ENCODE measurements around the gene TMEM11.
A peak's percentile ranks its signal among the peaks of the same experiment; 100 is the strongest.

TMEM11 gene

DNA sequence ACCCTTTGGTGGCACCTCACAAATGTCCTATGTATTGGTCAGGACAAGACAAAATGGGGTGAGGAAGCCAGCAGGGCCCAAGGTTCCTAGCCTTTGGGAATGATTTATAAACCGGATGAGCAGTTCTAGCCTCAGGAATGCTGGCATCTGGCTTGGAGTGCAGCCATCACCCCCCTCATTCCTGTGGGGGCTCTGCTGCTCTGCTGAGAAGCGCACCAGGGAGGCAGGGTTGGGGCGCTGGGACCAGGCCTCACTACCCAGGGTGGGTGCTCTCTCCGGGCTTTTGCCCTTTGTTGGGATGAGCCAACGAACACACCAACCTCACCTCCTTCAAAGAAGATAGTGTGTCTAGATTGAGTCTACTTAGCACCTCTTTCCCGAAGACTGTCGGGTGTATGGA lies 39.2 kb downstream of the TMEM11 start:
- Histone ChIP-seq H3K4me2 (no peak overlapping the region), H3K27me3 (no peaks in the 10 kb centered on the region), H3K4me3 (no peak overlapping the region), H3K9me3 (no peaks in the 10 kb centered on the region), H4K20me1 (0 out of 2 replicates have a peak, but pooled peaks cover 6% of the 10 kb centered on the region), H3K27ac (no peak overlapping the region), H3K9ac (no peak overlapping the region), H3K4me1 (peaks cover 12% of the 10 kb centered on the region; the same call in 1 of the 2 replicates), H3K36me3 (peaks cover 71% of the 10 kb centered on the region)
- TF ChIP-seq Cebpa-rat (IDR thresholded peaks at IDR 0.05): no peak

DNA sequence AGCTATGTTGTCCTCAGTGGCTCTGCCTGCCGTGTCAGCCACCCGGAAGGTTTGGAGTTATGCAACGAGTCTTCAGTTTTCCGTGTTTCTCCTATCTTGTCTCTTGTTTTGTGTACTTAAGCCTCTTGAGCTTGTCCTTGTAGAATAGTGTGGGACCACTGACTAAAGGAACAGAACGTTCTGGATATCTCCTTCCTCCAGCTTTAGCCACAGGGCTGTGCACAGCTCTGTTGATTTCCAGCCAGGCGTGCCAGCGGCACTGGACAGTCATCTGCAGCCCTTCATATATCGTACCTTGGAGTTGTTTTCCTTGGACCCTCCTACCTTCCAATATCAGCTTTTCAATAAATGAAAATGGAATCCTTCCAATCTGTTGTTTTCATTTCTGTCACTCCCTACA lies 39.8 kb downstream of the TMEM11 start:
- Histone ChIP-seq H3K27me3 (no peaks in the 10 kb centered on the region), H3K36me3 (peaks cover 72% of the 10 kb centered on the region), H3K9ac (no peak overlapping the region), H3K4me3 (no peak overlapping the region), H3K4me2 (no peak overlapping the region), H3K27ac (no peak overlapping the region), H4K20me1 (0 out of 2 replicates have a peak, but pooled peaks cover 11% of the 10 kb centered on the region), H3K9me3 (no peaks in the 10 kb centered on the region), H3K4me1 (peaks cover 12% of the 10 kb centered on the region; the same call in 1 of the 2 replicates)
- TF ChIP-seq Cebpa-rat (IDR thresholded peaks at IDR 0.05): no peak

DNA sequence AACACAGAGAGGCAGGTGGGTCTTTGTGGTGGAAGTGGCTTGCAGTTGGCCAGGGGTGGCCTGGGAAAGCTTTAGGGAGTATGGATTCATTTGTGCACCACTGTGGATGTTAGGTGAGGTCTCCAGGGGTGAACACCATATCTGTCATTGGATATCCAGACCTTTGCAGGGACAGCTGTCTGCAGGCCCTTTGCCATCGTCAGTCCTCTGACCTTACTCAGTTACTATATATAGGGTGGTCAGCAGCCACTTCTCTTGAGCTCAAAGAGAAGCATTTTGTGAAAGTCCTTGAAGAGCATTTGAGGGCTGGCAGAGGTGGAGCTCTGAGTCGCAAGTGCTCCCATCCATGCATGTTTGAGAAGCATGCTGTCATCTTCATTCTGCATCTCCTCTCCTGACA lies 40.4 kb downstream of the TMEM11 start:
- no peaks in the 10 kb centered on the region for H3K9me3 ChIP-seq
- no peak overlapping the region for H3K4me3 ChIP-seq
- H3K4me1 ChIP-seq: peaks cover 12% of the 10 kb centered on the region; the same call in 1 of the 2 replicates
- 0 out of 2 replicates have a peak, but pooled peaks cover 12% of the 10 kb centered on the region for H4K20me1 ChIP-seq
- H3K36me3 ChIP-seq: peaks cover 70% of the 10 kb centered on the region
- H3K9ac ChIP-seq: no peak overlapping the region
- TF ChIP-seq Cebpa-rat (IDR thresholded peaks at IDR 0.05): no peak
- no peaks in the 10 kb centered on the region for H3K27me3 ChIP-seq
- no peak overlapping the region for H3K4me2 ChIP-seq
- H3K27ac ChIP-seq: no peak overlapping the region

DNA sequence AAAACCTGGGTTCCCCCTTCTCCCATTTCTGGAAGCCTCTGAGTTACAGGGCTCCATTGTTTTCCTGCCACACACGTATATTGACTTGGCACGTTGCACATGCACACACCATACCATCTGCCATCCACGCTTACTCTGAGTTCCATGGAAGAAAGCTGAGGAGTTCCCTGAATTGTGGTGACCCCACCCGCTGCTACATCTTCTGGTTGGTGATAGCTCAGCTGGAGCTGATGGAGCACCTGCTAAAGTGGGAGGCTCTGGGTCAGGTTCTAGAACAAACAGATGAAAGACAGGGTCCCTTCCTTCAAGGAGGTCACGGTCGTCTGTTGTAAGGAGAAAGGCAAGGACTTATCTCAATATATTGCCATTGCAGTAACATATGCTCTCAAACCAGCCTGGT lies 41.1 kb downstream of the TMEM11 start:
- Histone ChIP-seq H3K4me1 (peaks cover 12% of the 10 kb centered on the region; the same call in 1 of the 2 replicates), H3K9me3 (no peaks in the 10 kb centered on the region), H3K9ac (no peak overlapping the region), H3K36me3 (peaks cover 65% of the 10 kb centered on the region), H3K27ac (no peak overlapping the region), H3K4me2 (no peak overlapping the region), H3K4me3 (no peak overlapping the region), H3K27me3 (no peaks in the 10 kb centered on the region), H4K20me1 (0 out of 2 replicates have a peak, but pooled peaks cover 12% of the 10 kb centered on the region)
- TF ChIP-seq Cebpa-rat (IDR thresholded peaks at IDR 0.05): no peak

DNA sequence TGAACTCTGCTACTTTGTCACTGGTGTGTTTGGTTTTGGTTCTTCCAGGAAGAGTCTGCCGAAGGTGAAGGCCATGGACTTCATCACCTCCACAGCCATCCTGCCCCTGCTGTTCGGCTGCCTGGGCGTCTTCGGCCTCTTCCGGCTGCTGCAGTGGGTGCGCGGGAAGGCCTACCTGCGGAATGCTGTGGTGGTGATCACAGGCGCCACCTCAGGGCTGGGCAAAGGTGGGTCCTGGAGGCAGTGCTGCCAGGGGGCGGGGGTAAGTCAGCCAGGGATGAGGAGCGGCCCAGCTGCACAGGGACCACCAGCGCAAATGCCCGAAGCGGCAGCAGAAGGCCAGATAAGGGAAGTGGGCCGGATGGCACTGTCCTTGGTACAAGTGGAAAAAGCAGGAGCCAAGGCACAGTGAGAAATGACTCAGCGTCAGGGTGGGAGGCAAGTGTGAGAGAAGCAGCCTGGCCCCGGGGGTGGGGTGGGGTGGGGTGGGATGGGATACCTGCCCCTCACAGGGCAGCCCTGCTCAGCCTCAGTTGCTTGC lies 41.9 kb downstream of the TMEM11 start:
- Histone ChIP-seq H3K27ac (no peak overlapping the region), H3K9me3 (no peaks in the 10 kb centered on the region), H3K4me2 (no peak overlapping the region), H3K36me3 (peaks cover 60% of the 10 kb centered on the region), H3K9ac (no peak overlapping the region), H4K20me1 (0 out of 2 replicates have a peak, but pooled peaks cover 12% of the 10 kb centered on the region), H3K27me3 (no peaks in the 10 kb centered on the region), H3K4me1 (peaks cover 12% of the 10 kb centered on the region; the same call in 1 of the 2 replicates), H3K4me3 (no peak overlapping the region)
- no peak for TF ChIP-seq Cebpa-rat (IDR thresholded peaks at IDR 0.05)

DNA sequence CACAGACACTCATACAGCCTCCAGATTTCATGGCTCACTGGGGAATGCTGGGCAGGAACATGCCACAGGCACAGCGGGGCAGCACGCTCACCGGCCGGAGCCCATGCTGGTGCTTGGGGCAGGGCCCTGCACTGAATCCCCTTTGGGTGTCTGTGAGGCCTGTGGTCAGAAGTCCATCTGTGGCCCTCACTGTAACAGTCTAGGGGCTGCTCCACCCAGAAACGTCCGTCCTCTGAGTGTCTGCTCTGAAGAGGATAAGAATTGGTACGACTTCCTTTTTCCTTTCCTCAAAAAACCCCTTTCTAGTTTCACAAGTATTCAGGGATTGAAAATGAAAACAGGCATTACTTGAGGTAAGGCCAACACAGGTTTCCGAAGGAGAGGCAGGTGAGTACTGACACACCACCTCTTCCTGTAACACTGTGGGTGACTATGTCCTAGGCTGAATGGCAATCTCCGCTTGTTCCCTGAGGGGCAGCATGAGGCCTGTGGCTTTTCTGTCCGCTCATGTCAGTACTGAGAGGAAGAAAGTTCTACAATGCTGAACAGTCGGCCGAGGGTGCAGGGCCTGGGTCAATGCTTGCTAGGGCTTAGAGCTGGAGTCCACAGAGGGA lies 42.5 kb downstream of the TMEM11 start:
- no peak overlapping the region for H3K9ac ChIP-seq
- no peak overlapping the region for H3K4me2 ChIP-seq

DNA sequence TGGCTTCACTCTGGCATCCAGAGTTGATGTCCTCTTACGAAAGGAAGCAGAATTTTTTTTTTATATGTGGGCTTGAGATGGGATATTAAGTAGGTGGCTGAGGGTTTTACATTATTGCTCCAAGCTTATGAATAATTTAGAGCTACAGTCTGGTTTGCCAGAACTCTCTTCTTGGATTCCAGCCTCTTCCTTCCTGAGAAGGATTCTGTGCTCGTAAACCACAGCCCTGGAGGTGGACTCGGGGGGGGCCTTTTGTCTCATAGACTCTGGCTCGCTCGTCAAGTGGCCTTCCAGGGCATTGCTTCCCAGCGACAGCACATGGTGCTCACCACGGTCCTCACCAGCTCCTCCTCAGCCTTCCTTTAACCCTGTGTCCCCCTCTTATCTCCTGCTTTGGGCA lies 43.2 kb downstream of the TMEM11 start:
- Histone ChIP-seq H3K4me3 (no peak overlapping the region), H3K27me3 (no peaks in the 10 kb centered on the region), H3K36me3 (peaks cover 60% of the 10 kb centered on the region), H3K9ac (no peak overlapping the region), H4K20me1 (0 out of 2 replicates have a peak, but pooled peaks cover 12% of the 10 kb centered on the region), H3K27ac (0 out of 2 replicates have a peak overlapping the region, but pooled peaks have one; percentile 1), H3K4me1 (peaks cover 12% of the 10 kb centered on the region; the same call in 1 of the 2 replicates), H3K4me2 (no peak overlapping the region), H3K9me3 (no peaks in the 10 kb centered on the region)
- TF ChIP-seq Cebpa-rat (IDR thresholded peaks at IDR 0.05): no peak

More for the DNA sequence above, 42.5 kb downstream of the TMEM11 start:
- Histone ChIP-seq H3K27me3 (no peaks in the 10 kb centered on the region), H3K9me3 (no peaks in the 10 kb centered on the region), H4K20me1 (0 out of 2 replicates have a peak, but pooled peaks cover 12% of the 10 kb centered on the region), H3K36me3 (peaks cover 60% of the 10 kb centered on the region), H3K4me3 (no peak overlapping the region), H3K27ac (0 out of 2 replicates have a peak overlapping the region, but pooled peaks have one; percentile 1), H3K4me1 (peaks cover 12% of the 10 kb centered on the region; the same call in 1 of the 2 replicates)
- no peak for TF ChIP-seq Cebpa-rat (IDR thresholded peaks at IDR 0.05)

DNA sequence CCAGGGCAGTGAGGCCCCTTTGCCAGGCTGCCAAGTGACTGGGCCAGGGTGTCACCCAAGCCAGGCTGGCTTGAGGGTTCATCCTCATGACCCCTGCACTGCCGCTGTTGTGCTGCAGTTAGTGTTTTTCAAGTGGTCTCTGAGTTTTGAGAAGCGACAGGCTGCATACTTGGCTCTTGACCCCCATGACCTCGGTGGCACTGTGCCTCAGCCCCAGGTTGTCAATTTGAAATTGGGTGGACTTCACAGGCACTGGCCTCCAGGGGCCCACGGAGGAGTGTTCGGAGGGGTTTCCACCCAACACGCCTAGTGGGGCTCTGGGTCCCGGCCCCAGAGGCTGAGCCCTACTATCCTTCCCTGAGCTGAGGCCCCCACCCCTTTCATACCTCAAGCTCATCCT lies 44.5 kb downstream of the TMEM11 start:
- 0 out of 2 replicates have a peak, but pooled peaks cover 12% of the 10 kb centered on the region for H4K20me1 ChIP-seq
- peaks cover 48% of the 10 kb centered on the region for H3K36me3 ChIP-seq
- H3K27ac ChIP-seq: no peak overlapping the region
- H3K4me2 ChIP-seq: no peak overlapping the region
- H3K4me1 ChIP-seq: peaks cover 12% of the 10 kb centered on the region; the same call in 1 of the 2 replicates
- no peak for TF ChIP-seq Cebpa-rat (IDR thresholded peaks at IDR 0.05)
- H3K9ac ChIP-seq: no peak overlapping the region
- H3K4me3 ChIP-seq: no peak overlapping the region
- no peaks in the 10 kb centered on the region for H3K27me3 ChIP-seq
- no peaks in the 10 kb centered on the region for H3K9me3 ChIP-seq

DNA sequence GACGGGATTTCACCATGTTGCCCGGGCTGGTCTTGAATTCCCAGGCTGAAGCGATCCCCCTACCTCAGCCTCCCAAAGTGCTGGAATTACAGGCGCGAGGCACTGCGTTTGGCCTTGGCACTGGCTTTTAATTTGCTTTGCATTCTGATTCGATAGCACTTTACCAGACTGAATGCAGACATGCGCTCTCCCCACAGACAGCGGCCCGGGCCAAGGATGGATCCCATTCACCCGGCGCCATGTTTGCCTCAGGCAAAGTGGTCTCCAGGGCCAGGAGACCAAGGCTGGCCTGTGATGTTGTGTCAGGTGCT lies 45.5 kb downstream of the TMEM11 start:
- H3K9me3 ChIP-seq: no peaks in the 10 kb centered on the region
- H3K4me3 ChIP-seq: no peak overlapping the region
- TF ChIP-seq Cebpa-rat (IDR thresholded peaks at IDR 0.05): no peak
- peaks cover 38% of the 10 kb centered on the region for H3K36me3 ChIP-seq
- no peak overlapping the region for H3K4me2 ChIP-seq
- no peak overlapping the region for H3K27ac ChIP-seq
- peaks cover 12% of the 10 kb centered on the region; the same call in 1 of the 2 replicates for H3K4me1 ChIP-seq
- H4K20me1 ChIP-seq: 0 out of 2 replicates have a peak, but pooled peaks cover 12% of the 10 kb centered on the region
- H3K27me3 ChIP-seq: no peaks in the 10 kb centered on the region
- H3K9ac ChIP-seq: no peak overlapping the region

DNA sequence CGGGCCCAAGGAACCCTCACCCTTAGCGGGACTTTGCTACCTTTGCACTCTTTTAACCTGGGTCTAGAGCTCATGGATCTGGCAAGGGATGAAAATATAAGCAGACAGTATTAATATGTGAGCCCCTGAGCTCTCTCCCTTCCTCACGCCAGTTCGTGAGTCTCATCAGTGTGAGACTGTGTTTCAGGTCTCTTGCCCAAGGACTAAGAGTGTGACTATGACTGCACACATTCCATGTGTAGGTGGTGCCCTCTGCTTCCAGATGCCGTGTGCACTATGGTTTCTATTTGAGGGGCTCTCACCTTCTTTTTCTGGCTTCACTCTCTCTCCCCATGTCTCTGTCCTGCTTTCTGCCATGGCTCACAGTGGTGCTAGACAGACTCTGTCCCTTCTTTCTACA lies 46.7 kb downstream of the TMEM11 start:
- H3K36me3 ChIP-seq: peaks cover 26% of the 10 kb centered on the region
- H3K4me3 ChIP-seq: no peak overlapping the region
- peaks cover 12% of the 10 kb centered on the region; the same call in 1 of the 2 replicates for H3K4me1 ChIP-seq
- TF ChIP-seq Cebpa-rat (IDR thresholded peaks at IDR 0.05): no peak
- H3K9me3 ChIP-seq: no peaks in the 10 kb centered on the region
- H3K27me3 ChIP-seq: no peaks in the 10 kb centered on the region
- H3K4me2 ChIP-seq: no peak overlapping the region
- H4K20me1 ChIP-seq: 0 out of 2 replicates have a peak, but pooled peaks cover 12% of the 10 kb centered on the region
- H3K27ac ChIP-seq: no peak overlapping the region
- H3K9ac ChIP-seq: no peak overlapping the region
